Hematopoietic multipotent progenitor cell treated with erythropoietin and hydrocortisone succinate and interleukin-3 and kit ligand, for 8 days (in vitro differentiated cells): ENCODE results near the gene POLR3GL.

Source experiments
- DNase-seq: peaks from one replicate; pipeline ENCODE4 v3.0.0-alpha.2; 2015

POLR3GL gene

GRCh38 chr1:145993618-145994390 is 29.3 kb downstream of the POLR3GL start:
- DNase-seq, result peak; percentile 47

- DNase-seq, result peak; percentile 48
Measured at GRCh38 chr1:145994391-145995120, 30.1 kb downstream of the POLR3GL start.

GRCh38 chr1:145995148-145995881 is 30.8 kb downstream of the POLR3GL start:
- DNase-seq, result peak; percentile 39

- peak; percentile 44 for DNase-seq
Measured at GRCh38 chr1:145995964-145996432, 31.5 kb downstream of the POLR3GL start.

- peak; percentile 99 for DNase-seq
Measured at GRCh38 chr1:145996433-145997015, 32.0 kb downstream of the POLR3GL start, which contains the start of gene TXNIP. Gene TXNIP, minus strand, starts transcription at chr1:145996579. Its CDS starts 313 bp downstream, at chr1:145996266.

- DNase-seq, result peak; percentile 71
Measured at GRCh38 chr1:145997016-145997717, 32.7 kb downstream of the POLR3GL start.

GRCh38 chr1:145997718-145998023 is 33.2 kb downstream of the POLR3GL start:
- peak; percentile 36 for DNase-seq

- no peak for DNase-seq
Measured at GRCh38 chr1:145999321-146000024, 35.0 kb downstream of the POLR3GL start.

GRCh38 chr1:146001709-146002108 is 37.2 kb downstream of the POLR3GL start:
- DNase-seq, result no peak

GRCh38 chr1:146007489-146008133 is 43.1 kb downstream of the POLR3GL start:
- DNase-seq, result no peak

- DNase-seq, result no peak
Measured at GRCh38 chr1:146010126-146010738, 45.7 kb downstream of the POLR3GL start.

GRCh38 chr1:146012703-146013558 is 48.4 kb downstream of the POLR3GL start:
- DNase-seq, result peak; percentile 87

GRCh38 chr1:146013559-146013922 is 49.1 kb downstream of the POLR3GL start:
- DNase-seq, result no peak

GRCh38 chr1:146016891-146017290 is 52.4 kb downstream of the POLR3GL start:
- DNase-seq, result no peak

- DNase-seq, result no peak
Measured at GRCh38 chr1:146019231-146020057, 55.0 kb downstream of the POLR3GL start.

- no peak for DNase-seq
Measured at GRCh38 chr1:146020058-146021049, 55.9 kb downstream of the POLR3GL start.

GRCh38 chr1:146021050-146021445 is 56.6 kb downstream of the POLR3GL start:
- DNase-seq, result no peak
